ENCODE results near the gene PANK1.
A peak's percentile ranks its signal among the peaks of the same experiment; 100 is the strongest.

DNA sequence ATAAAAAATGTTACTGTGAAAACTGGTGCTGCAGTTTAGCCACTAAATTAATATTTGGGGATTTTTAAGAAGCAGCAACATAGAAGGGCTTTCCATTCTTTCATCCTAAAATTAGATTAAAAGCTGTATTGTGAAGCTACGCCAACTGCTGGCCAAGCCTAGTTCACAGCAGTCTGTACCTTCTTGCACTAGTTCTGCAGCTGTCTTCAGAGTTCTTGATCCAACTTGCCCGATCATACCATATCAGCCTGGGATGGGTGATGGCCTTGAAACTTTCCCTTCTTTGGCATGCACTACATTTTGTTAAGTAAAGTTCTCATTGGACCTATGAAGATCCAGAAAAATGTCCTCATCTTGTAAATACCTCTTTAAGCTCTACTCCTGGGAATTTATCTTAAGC is 20.3 kb upstream of the PANK1 start:
- TF ChIP-seq, protein P1, sequence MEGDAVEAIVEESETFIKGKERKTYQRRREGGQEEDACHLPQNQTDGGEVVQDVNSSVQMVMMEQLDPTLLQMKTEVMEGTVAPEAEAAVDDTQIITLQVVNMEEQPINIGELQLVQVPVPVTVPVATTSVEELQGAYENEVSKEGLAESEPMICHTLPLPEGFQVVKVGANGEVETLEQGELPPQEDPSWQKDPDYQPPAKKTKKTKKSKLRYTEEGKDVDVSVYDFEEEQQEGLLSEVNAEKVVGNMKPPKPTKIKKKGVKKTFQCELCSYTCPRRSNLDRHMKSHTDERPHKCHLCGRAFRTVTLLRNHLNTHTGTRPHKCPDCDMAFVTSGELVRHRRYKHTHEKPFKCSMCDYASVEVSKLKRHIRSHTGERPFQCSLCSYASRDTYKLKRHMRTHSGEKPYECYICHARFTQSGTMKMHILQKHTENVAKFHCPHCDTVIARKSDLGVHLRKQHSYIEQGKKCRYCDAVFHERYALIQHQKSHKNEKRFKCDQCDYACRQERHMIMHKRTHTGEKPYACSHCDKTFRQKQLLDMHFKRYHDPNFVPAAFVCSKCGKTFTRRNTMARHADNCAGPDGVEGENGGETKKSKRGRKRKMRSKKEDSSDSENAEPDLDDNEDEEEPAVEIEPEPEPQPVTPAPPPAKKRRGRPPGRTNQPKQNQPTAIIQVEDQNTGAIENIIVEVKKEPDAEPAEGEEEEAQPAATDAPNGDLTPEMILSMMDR (IDR thresholded peaks at IDR 0.05 in 4 of 5, conservative IDR thresholded peaks at IDR 0.05 in 1 of 5) = peak in 1 of 5 experiments; percentile 13
- no peak for TF ChIP-seq POLR2A (IDR thresholded peaks at IDR 0.05)

Data from gastrocnemius medialis (tissue), 4 donors.